HG03159 (cell line): ENCODE measurements around the gene SLC26A11.
A peak's percentile ranks its signal among the peaks of the same experiment; 100 is the strongest.

ENCODE experiments used
- ATAC-seq: cut with Tn5 transposase; IDR thresholded peaks from one replicate; pipeline ENCODE4 v1.9.1; 2021; ENCODE audit warnings: mild to moderate bottlenecking, moderate library complexity; ENCODE audit not compliant: unreplicated experiment

The SLC26A11 gene

DNA sequence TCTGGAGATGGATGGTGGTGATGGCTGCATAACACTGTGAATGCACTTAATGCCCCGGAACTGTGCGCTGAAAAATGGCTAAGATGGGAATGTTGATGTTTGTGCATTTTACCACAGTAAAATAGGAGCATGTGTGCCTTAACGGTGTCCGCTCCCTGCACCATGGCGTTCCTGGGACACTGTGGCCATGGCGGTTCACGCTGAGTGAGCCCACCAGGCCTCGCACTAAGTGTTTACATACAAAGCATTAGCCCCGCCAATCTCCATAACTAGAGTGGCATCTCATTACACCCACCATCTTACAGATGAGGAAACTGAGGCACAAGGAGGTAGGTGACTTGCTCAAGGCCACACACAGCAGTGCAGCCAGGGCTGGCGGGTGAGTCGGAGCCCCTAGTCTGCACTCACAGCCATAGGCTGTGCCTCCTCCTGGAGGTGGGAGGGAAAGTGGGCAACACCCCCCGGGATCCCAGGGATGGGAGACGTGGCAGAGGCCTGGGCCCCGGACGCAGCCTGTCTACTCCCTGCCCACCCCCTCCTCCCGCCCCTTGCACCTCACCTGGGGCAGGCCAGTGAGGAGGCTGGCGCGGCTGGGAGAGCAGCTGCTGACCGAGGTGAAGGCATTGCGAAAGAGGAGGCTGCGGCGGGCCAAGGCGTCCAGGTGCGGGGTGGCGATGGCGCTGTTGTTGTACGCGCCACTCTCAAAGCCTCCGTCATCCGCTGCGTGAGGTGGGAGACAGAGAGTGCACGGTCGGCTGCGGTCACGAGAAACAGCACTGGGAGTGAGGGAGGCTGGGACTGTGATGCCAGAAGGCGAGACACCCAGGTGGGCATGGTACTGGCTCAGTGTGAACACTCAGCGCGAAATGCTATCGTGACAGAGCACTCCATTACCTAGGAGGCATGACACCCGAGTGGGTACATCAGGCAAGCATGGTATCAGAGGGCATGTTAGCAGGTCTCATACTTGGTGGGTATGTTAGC is 3.5 kb upstream of the SLC26A11 start:
- ATAC-seq = no peak

DNA sequence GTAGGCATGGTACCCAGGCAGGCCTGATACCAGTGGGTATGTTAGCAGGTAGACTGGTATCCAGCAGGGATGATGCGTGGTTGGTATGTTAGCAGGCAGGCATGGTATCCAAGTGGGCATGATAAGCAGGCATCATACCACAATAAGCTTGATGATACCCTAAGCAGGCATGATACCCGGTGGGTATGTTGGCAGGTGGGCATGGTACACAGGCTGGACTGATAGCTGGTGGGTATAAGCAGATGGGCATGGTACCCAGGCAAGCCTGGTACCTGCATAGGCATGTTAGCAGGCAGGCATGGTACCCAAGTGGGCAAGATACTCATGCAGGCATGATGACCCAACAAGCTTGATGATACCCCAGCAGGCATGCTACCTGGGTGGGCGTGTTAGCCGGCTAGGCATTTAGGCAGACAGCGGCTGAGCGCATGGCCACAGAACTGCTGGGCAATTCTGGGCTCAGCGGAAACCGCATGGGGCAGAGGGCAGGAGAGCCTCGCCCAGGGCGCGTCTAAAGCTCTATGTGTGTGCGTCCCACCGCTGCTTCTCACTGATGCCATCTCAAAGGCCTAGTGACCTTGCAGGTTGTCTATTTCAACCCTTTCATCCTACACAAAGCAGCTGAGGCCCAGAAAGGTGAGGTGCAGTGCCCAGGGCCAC is 2.4 kb upstream of the SLC26A11 start:
- no peak for ATAC-seq

DNA sequence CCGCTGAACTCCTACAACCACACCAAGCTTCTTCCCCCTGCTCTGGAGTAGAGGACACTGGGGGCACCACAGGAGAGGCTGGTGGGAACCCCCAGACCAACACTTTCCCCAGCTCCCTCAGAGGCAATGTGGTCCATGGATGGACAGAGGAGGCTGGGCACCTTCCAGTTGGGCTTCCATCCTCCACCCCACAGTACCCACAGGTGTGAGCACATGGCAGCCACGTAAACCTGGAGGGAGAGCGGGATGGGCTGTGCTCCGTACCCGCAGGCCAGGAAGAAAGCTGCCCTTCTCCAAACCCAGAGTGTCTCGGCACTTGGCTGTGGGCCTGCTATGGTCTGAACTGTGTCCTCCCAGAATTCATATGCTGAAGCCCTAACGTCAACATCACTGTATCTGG is 1.8 kb upstream of the SLC26A11 start:
- ATAC-seq = no peak

DNA sequence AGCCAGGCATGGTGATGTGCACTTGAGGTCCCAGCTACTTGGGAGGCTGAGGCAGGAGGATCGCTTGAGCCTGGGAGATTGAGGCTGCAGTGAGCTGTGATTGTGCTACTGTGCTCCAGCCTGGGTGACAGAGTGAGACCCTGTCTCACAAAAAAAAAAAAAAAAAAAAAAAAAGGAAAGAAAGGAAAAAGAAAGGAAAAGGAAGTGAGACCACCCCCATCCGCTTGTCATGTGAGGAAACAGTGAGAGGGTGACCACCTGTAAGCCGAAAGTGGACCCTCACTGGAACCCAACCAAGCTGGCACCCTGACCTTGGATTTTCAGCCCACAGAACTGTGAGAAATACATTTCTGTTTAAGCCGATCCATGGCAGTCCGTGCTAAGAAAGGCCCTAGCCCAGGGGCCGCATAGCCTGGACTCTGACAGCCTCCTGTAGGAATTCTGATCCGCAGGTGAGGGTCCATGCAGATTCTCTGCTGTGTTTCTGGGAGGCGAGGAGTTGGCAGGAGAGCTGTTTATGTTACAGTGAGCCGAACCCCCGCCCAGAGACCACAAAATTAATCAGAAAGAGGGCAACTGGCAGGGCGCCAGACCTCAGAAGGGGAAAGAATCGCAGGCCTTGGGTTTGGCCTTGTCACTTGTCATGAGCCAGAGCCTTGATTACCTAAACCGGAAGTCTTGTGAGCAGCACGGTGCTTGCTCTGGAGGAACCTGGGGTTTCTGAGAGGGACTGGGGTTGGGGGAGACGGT is 1.0 kb upstream of the SLC26A11 start:
- ATAC-seq = peak; percentile 63

DNA sequence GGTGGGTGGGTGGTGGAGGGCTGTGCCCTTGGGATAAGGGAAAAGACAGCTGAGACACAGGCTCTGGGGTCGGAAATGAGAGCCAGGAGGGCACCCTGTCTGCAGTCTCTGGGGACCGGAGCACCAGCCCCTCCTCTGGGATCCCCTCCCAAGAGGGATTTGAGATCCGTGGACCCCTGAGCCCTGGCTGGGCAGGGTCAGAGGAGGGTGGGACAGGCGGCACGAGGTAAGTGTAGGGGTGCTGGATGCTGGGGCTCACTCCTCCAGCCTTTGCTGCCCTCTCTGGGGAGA is 519 bp upstream of the SLC26A11 start:
- ATAC-seq = no peak

DNA sequence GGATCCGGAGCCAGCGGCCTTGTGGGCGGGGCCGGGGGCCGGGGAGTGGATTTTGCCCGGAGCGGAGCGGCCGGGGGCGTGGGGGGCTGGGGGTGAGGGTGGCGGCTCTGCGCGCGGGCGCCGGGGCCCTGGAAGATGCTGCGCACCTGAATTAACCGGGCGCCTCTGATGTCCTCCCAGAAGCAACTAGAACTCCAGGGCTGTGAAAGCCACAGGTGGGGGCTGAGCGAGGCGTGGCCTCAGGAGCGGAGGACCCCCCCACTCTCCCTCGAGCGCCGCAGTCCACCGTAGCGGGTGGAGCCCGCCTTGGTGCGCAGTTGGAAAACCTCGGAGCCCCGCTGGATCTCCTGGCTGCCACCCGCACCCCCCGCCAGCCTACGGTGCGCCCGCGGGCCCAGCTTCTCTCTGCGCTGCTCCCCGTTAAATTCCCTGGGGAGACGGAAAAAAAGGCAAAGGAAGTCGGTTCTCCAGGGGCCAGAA is 549 bp downstream of the SLC26A11 start:
- ATAC-seq = no peak

DNA sequence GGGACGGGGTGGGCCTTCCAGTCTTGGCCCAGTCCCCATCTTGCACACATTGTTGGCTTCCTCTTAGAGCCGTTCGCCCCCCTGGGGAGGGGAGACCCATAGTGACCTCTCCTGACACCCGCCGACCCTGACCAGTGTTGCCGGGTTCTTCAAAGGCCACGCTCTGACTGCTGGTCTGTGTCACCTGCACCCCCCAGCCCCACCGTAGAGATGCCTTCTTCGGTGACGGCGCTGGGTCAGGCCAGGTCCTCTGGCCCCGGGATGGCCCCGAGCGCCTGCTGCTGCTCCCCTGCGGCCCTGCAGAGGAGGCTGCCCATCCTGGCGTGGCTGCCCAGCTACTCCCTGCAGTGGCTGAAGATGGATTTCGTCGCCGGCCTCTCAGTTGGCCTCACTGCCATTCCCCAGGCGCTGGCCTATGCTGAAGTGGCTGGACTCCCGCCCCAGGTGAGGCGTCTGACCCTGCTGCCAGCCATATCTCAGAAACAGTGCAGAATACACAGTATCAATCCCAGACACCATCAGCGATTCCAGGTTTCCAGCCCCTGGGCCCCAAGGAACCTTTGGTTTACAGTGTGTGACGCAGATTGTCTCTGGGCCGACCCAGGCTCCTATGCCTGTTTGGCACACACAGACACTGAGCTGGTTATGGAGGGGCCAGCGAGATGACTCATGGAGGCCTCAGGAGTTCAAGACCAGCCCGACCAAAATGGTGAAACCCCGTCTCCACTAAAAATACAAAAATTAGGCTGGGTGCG is 1.3 kb downstream of the SLC26A11 start:
- no peak for ATAC-seq

DNA sequence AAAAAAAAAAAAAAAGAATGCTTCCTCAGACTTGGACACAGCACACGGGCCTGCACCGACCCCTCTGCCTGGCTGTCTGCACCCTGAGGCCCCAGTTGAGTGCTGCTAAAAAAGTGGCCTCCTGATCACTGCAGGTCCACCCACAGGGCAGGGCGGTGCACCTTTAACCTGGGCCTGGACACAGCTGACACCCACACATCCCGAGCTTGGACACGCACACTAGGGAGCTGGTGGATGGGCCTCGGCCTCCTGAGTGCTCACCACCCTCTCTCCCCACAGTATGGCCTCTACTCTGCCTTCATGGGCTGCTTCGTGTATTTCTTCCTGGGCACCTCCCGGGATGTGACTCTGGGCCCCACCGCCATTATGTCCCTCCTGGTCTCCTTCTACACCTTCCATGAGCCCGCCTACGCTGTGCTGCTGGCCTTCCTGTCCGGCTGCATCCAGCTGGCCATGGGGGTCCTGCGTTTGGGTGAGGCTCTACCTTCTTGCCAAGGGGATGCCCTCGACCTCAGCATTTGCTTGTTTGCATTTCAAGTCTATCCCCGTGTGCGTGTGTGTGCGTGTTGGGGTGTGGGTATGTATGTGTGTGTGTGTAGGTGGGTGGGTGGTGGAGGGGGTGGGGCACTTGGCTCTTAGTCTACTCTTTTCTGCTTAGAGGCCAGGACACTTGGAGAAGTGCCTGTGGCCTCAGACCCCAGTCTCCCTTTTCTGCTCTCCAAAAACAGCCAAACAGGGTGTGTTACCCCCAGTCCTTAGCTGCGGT is 2.3 kb downstream of the SLC26A11 start:
- ATAC-seq = no peak

DNA sequence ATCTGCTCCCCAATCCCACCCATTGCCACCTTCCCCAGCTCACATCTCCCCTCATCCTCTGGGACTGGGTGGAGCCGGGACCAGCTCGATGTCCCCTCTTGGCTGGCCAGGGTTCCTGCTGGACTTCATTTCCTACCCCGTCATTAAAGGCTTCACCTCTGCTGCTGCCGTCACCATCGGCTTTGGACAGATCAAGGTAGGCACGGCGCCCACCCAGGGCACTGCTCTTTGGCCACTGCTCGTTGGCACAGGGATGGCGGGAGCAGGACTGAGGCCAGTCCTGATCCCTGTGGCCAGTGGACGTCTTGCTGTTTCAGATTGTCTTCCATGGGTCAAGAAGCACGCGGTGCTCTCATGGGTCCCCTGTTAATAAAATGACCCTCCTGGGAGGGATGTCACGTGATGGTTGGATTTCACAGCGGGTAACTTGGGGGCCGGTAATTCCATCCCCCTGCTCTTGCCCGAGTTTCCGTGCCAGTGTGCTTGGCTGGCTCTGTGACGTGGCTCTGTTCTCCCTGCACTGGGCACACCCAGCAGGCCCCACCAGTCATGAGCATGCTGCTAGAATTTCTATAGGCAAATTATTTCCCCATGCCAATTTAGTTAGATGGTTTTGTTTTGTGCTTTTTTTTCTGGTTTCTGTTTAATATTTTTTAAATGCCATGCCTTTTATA is 3.1 kb downstream of the SLC26A11 start:
- no peak for ATAC-seq

DNA sequence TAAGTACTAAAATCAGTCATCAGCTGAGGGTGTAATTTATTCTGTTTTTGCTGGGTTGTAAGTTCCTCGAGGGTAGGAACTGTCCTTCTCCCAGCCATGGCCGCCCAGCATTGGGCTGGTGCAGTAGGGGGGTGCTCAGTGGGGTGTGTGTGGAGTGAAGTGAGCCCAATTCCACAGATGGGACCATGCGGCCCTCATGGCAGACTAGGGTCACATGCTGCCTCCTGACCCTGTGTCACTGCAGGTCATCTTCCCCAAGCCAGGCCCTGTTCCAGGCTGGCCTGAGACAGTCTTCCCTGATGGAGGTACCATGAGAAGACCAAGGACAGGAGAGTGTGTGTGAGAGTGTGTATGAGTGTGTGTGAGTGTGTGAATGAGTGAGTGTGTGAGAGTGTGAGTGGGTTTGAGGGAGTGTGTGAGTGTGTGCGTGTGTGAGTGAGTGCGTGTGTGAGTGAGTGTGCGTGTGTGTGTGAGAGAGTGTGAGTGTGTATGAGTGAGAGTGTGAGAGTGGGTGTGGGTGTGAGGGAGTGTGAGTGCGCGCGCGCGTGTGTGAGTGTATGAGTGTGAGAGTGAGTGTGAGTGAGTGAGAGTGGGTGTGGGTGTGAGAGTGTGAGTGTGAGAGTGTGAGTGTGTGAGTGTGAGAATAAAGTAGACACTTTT is 3.7 kb downstream of the SLC26A11 start:
- ATAC-seq = no peak

DNA sequence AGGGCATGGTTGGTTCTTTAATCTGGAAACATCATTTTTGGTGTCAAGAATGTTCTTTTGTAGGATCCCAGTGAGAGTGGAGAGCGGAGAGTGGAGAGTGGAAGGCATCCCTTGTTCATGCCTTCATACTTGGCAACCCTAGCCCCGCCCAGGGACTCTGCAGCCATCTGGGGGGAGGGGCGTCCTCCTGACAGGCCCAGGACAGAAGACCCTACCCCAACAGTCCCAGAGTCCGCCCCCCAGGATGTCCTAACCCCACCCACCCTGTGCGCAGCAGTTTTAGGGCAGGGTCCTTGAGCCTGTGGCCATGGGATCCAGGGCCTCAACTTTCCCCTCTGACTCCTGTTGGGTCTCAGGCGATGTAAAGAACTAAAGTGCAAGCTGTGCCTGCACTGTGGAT is 4.5 kb downstream of the SLC26A11 start:
- no peak for ATAC-seq

DNA sequence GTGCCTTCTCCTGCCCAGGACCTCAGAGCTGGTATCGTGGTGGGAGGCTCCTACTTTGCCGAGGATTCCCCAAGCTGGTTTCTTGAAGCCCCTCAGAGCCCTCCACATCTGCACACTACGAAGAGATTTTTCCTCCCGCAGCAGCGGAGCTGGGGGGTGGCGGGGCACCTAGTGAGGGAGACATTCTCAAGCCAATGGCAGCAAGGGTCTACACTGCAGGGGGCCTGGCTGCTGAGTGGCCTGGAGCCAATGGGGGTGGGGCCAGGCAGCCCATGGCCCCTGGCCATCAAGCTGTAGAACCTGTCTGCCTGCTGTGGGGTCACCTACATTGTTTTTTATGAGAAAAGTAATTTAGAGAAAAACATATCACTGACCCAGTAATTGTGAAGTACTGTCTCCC is 5.0 kb downstream of the SLC26A11 start:
- ATAC-seq = no peak

DNA sequence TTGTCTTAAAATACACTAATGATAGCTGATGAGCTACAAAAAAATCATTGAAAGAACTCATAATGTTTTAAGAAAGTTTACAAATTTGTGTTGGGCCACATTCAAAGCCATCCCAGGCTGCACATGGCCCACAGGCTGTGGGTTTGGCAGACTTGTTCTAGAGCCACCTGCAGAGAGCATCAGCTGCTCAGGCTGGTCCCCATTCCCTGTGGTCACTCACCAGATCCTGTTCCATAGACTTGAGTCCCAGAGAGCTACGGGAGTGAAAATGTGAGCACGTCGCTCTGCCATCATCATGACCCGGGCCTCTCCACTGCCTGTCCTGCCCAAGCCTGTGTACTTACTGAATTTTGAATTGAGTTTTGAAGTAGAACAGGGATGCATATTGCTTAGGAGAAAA is 6.9 kb downstream of the SLC26A11 start:
- ATAC-seq = no peak

DNA sequence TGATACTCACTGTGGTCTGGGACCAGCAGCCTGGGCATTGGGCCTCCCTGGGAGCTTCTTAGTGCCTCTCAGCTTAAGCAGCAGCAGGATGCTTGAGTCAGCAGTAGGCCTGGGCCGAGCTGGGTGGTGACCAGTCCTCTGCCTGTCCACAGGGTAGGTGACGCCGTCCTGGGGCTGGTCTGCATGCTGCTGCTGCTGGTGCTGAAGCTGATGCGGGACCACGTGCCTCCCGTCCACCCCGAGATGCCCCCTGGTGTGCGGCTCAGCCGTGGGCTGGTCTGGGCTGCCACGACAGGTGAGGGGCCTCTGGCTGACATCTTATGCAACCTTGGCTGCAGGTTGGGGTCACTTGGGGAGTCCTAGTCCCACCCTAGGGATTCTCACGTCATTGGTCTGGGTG is 7.4 kb downstream of the SLC26A11 start:
- no peak for ATAC-seq

DNA sequence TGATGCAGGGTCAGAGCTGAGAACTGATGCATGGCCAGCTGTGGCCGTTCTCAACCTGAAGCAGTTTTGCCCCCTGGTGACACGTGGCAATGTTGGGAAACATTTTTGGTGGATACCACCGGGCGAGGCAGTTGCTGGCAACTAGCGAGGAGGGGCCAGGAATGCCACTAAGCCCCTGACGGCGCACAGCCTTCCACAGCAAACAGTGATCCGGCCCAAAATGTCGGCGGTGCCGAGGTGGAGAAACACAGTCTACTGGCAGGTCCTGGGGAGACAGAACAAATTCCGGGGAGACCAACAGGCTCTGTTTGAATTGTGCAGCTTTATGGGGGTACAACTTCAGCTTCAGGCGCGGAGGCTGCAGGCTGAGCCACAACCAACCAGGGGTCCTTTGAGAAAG is 8.2 kb downstream of the SLC26A11 start:
- ATAC-seq = no peak

DNA sequence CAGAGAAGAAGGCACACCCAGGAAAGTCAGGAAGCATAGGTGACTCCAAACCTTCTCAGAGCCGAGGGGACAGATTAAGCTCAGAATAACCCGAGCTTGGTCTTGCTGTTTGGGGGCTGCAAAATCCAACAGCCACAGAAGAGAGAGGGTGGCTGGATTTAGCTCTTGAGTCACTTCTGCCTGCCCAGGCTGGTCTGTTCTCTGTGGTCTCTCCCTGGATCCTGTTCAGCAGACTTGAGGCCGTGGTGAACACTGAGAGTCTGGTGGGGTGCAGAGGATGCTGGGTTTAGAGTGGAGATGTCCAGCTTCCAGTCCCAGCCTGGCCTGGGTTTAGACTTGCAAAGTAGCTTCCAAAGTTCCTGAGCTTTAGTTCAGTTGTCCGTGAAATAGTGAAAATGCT is 8.8 kb downstream of the SLC26A11 start:
- ATAC-seq = no peak

DNA sequence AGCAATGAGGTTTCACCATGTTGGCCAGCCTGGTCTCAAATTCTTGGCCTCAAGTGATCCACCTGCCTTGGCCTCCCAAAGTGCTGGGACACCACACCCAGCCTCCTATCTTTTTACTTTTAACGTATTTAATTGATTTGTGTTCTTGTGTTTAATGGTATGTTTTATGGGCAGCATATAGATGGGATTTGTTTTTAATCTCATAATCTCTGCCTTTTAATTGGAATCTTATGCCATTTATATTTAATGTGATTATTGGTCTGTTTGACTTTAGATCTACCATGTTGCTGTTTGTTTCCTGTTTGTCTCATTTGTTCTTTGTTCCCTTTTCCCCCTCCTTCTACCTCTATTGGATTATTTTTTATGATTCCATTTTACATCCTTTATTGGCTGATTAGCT is 12.2 kb downstream of the SLC26A11 start:
- no peak for ATAC-seq

DNA sequence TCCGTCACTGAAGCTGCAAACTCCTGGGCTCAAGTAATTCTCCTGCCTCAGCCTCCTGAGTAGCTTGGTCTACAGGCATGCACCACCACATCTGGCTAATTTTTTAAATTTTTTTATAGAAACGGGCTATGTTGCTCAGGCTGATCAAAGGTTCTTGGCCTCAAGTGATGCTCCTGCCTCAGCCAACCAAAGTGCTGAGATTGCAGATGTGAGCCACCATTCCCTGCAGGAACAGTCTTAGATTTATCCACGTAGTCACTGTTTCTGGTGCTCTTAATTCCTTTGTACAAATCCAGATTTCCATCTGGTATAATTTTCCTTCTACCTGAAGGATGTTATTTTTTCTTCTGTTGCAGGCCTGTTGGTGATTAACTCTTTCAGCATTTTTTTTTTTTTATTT is 13.0 kb downstream of the SLC26A11 start:
- no peak for ATAC-seq

DNA sequence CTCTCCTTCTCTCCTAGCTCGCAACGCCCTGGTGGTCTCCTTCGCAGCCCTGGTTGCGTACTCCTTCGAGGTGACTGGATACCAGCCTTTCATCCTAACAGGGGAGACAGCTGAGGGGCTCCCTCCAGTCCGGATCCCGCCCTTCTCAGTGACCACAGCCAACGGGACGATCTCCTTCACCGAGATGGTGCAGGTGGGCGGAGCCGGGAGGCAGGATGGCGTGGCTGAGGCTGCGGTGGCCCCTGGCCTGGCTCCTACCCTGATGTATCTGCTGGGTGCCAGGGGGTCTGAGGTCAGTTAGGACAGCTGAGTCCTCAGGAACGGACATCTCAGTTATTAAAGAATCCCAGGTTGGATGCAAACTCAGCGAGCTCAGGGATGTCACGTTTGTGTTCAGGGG is 16.7 kb downstream of the SLC26A11 start:
- ATAC-seq = no peak
